ENCODE data around the gene TRIM33. TPM values are rescaled to one million over a fixed set of nuclear protein-coding genes. Genes with fewer than 3 reads are reported as not detected.

The TRIM33 gene
- total RNA-seq, 4 donors from 2014 or later, result 35.0 to 100 (median 47.7) TPM

DNA sequence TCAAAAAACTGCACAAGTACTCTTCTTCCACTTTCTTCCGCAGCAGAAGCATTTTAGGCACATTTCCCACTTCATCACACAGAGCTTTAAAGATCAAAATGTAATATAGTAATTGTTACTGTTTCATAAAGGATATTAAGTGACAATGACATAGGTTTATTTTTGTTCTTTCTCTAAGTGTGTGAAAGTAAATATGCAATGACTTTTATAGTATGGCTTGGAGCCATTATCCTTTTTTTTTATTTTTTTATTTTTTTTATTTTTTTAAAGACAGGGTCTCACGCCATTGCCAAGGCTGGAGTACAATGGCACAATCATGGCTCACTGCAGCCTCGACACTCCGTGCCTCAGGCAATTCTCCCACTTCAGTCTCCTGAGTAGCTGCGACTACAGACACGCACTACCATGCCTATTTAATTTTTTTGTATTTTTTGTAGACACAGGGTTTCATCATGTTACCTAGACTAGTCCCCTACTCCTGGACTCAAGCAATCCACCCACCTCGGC, 7.0 kb downstream of the TRIM33 start:
- H3K4me1 ChIP-seq, result peaks cover 41% of the 10 kb centered on the region
- no peaks in the 10 kb centered on the region for H3K27me3 ChIP-seq
- no peaks in the 10 kb centered on the region for H3K9me3 ChIP-seq
- no peak overlapping the region for H3K27ac ChIP-seq
- TF ChIP-seq EP300 (IDR thresholded peaks at IDR 0.05) (no peak), POLR2AphosphoS5 (IDR thresholded peaks at IDR 0.05) (no peak), POLR2A (IDR thresholded peaks at IDR 0.05) (no peak)
- TF ChIP-seq, protein P1, sequence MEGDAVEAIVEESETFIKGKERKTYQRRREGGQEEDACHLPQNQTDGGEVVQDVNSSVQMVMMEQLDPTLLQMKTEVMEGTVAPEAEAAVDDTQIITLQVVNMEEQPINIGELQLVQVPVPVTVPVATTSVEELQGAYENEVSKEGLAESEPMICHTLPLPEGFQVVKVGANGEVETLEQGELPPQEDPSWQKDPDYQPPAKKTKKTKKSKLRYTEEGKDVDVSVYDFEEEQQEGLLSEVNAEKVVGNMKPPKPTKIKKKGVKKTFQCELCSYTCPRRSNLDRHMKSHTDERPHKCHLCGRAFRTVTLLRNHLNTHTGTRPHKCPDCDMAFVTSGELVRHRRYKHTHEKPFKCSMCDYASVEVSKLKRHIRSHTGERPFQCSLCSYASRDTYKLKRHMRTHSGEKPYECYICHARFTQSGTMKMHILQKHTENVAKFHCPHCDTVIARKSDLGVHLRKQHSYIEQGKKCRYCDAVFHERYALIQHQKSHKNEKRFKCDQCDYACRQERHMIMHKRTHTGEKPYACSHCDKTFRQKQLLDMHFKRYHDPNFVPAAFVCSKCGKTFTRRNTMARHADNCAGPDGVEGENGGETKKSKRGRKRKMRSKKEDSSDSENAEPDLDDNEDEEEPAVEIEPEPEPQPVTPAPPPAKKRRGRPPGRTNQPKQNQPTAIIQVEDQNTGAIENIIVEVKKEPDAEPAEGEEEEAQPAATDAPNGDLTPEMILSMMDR (IDR thresholded peaks at IDR 0.05), result no peak
- WGBS, result 74% methylated on average over 7 of the region's 7 CpGs
- no peak overlapping the region for H3K4me3 ChIP-seq
- peaks cover 3% of the 10 kb centered on the region for H3K36me3 ChIP-seq
- no peak for DNase-seq (ENCODE audit: low spot score in 2 of 2)

DNA sequence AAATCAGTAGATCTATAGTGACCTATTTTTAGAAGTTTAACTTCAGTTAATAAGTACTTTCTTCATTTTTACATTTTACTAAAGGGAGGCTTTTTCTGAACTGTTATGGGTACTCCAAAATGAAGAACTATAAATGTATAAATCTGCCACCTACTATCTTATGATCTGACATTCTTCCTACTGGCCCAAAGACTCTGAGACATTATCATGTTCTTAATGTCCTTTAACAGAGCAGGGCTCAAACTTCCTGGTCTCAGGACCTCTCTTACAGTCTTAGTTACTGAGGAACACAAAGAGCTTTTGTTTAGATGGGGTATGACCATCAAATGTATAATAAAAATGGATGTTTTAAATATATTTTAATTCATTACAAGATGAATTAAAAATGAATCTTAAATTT, 8.9 kb downstream of the TRIM33 start:
- H3K27me3 ChIP-seq, result no peaks in the 10 kb centered on the region
- TF ChIP-seq, protein P1 (IDR thresholded peaks at IDR 0.05), result no peak
- no peak for TF ChIP-seq POLR2AphosphoS5 (IDR thresholded peaks at IDR 0.05)
- no peak overlapping the region for H3K4me3 ChIP-seq
- no peak overlapping the region for H3K27ac ChIP-seq
- peaks cover 22% of the 10 kb centered on the region for H3K4me1 ChIP-seq
- peaks cover 3% of the 10 kb centered on the region for H3K36me3 ChIP-seq
- H3K9me3 ChIP-seq, result no peaks in the 10 kb centered on the region
- DNase-seq (ENCODE audit: low spot score in 2 of 2), result no peak

DNA sequence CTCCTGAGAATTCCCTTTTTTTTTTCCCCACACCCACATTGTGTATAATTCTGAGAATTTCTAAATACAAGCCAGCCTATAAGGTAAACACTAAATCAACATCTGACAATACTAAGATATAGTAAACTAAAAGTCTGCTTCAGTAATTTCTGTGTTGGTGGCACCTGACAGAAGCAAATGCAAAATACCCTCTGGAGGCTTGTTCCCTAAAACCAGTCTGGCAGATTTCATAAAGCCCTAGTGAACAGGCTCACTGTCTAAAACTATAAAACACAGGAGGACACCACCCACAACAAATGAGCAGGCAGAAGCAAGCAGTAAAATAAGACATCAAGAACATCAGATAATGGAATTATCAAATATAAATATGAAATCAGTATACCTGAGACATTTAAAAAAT, 11.5 kb downstream of the TRIM33 start:
- no peaks in the 10 kb centered on the region for H3K36me3 ChIP-seq
- H3K27ac ChIP-seq, result no peak overlapping the region
- DNase-seq (ENCODE audit: low spot score in 2 of 2), result no peak
- H3K4me3 ChIP-seq, result no peak overlapping the region
- peaks cover 18% of the 10 kb centered on the region for H3K4me1 ChIP-seq
- H3K9me3 ChIP-seq, result no peaks in the 10 kb centered on the region
- TF ChIP-seq POLR2AphosphoS5 (IDR thresholded peaks at IDR 0.05), result no peak
- TF ChIP-seq, protein P1 (IDR thresholded peaks at IDR 0.05), result no peak
- TF ChIP-seq EP300 (IDR thresholded peaks at IDR 0.05), result no peak
- TF ChIP-seq POLR2A (IDR thresholded peaks at IDR 0.05), result no peak
- no peaks in the 10 kb centered on the region for H3K27me3 ChIP-seq

DNA sequence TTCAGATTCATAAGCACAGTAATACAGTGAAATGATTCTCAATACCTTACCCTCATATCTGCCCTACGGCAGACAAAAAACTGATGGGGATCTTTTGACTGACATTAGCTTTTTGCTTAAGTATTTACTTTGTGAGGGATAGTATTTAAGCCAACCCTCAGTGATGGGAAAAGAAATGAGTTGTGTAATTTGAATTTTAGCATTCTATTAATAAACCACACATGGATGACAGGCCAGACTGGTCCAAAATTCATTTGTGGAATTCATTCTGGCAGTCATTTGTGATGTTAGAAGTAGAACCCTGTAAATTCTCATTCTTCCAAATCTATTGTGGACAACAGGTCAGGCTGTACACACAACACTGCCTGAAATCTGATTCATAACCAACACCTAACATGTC, 14.9 kb downstream of the TRIM33 start:
- WGBS, result 67% methylated on average over 1 of the region's 1 CpG
- Histone ChIP-seq H3K4me1 (peaks cover 7% of the 10 kb centered on the region), H3K27ac (no peak overlapping the region), H3K4me3 (no peak overlapping the region), H3K27me3 (no peaks in the 10 kb centered on the region), H3K9me3 (no peaks in the 10 kb centered on the region), H3K36me3 (no peaks in the 10 kb centered on the region)
- no peak for DNase-seq (ENCODE audit: low spot score in 2 of 2)
- TF ChIP-seq POLR2AphosphoS5 (IDR thresholded peaks at IDR 0.05) (no peak), POLR2A (IDR thresholded peaks at IDR 0.05) (no peak), EP300 (IDR thresholded peaks at IDR 0.05) (no peak)
- TF ChIP-seq, protein P1 (IDR thresholded peaks at IDR 0.05), result no peak

DNA sequence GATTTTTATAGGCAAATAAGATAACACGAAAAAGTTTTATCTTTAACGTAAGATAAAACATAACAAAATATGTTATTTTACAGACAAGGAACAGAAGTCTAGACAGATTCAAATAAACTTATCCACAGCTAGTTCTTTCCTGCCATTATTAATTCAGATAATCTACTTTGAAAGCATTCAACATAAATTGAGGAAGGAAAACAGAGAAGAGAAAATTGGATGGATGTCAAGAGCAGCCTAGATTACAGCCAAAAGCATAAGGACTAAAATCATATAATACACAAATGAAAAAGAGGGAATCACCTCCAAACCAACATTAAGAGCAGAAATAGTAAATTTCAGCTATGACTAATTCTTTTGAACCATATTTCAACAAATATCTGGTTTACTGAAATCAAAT, 15.5 kb downstream of the TRIM33 start:
- H3K27me3 ChIP-seq, result no peaks in the 10 kb centered on the region
- no peaks in the 10 kb centered on the region for H3K9me3 ChIP-seq
- no peak overlapping the region for H3K4me3 ChIP-seq
- H3K4me1 ChIP-seq, result peaks cover 7% of the 10 kb centered on the region
- TF ChIP-seq, protein P1 (IDR thresholded peaks at IDR 0.05), result no peak
- TF ChIP-seq EP300 (IDR thresholded peaks at IDR 0.05) (no peak), POLR2A (IDR thresholded peaks at IDR 0.05) (no peak), POLR2AphosphoS5 (IDR thresholded peaks at IDR 0.05) (no peak)
- WGBS, result 78% methylated on average over 2 of the region's 2 CpGs
- no peak overlapping the region for H3K27ac ChIP-seq
- no peak for DNase-seq (ENCODE audit: low spot score in 2 of 2)
- no peaks in the 10 kb centered on the region for H3K36me3 ChIP-seq

All from suprapubic skin (tissue), 4 donors.